Kidney epithelial cell (primary cell): Measurements from ENCODE around the gene ARHGEF10L. TPM values are rescaled to one million over a fixed set of nuclear protein-coding genes. Genes with fewer than 3 reads are reported as not detected.

Experiments used
- DNase-seq: peaks from one replicate; pipeline ENCODE4 v3.0.0-alpha.2; 2010; ENCODE audit warnings: low read depth
- H3K27me3 ChIP-seq: 2 replicates; pipeline ENCODE4 v1.6.0; 2011; ENCODE audit warnings: low read length; ENCODE audit not compliant: control insufficient read depth, insufficient read depth
- H3K36me3 ChIP-seq: 2 replicates; pipeline ENCODE4 v1.5.1; 2011; ENCODE audit warnings: low read length; ENCODE audit not compliant: control insufficient read depth, insufficient read depth
- H3K4me3 ChIP-seq: 2 replicates; pipeline ENCODE4 v1.5.1; 2011; ENCODE audit warnings: low read depth, mild to moderate bottlenecking, control low read depth, low read length
- CTCF ChIP-seq: IDR thresholded peaks from 2 replicates; pipeline ENCODE4 v1.5.1; 2011; ENCODE audit warnings: mild to moderate bottlenecking, moderate library complexity, low read length, control low read depth, inconsistent platforms; ENCODE audit not compliant: insufficient read depth, poor library complexity, severe bottlenecking
- total RNA-seq: library from RNA; depleted of rRNA; stranded (reverse); fragments of >200 nt; gene quantifications from 2 replicates; pipeline ENCODE4 v1.2.3, GENCODE V29; 2015

Gene ARHGEF10L
- total RNA-seq, 1 donor from 2014 or later = 23.5 TPM

GRCh38 chr1:17684810-17685209, 145.3 kb downstream of the ARHGEF10L start:
- Histone ChIP-seq H3K27me3 (no peaks in the 10 kb centered on the region), H3K36me3 (no peaks in the 10 kb centered on the region), H3K4me3 (no peak overlapping the region)
- no peak for DNase-seq
- no peak for TF ChIP-seq CTCF

DNA sequence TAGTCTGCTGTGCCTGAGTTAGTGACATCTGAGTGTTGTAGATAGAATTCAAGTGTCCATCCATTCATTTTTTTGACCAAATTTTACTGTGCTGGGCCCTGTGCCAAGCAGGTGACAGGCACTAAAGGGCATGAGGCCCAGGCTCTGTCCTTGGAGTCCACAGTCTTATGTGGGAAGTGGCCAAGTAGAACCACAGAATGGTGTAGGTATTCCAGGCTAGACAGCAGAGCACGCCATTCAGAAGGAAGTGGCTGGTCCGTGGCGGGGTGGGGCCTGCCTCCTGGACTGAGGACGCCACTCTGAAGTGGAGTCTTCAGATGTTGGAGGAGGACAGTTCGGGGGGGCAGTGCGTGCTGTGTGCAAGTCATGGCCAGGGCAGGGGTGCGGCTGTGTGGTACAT, 146.8 kb downstream of the ARHGEF10L start:
- Histone ChIP-seq H3K4me3 (no peak overlapping the region), H3K27me3 (no peaks in the 10 kb centered on the region), H3K36me3 (no peaks in the 10 kb centered on the region)
- TF ChIP-seq CTCF = no peak
- DNase-seq = no peak

DNA sequence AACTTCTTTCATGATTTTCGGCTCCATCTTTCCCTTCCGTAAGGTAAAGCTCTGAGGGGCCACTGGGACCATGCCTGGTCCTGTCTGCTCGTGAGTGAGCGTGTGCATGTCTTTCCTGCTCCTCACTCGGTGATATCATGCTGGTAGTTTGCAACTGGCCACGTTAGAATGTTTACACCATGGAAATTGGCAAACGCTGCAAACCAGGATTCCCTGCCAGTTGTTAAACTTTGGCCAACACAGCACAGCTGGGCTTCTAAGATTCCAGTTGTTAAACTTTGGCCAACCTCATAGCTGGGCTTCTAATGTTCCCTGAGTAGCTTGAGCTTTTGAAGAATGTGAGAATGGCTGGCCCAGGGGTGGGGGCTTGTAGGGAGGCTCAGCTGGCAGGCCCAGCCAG, 147.6 kb downstream of the ARHGEF10L start:
- TF ChIP-seq CTCF = no peak
- no peaks in the 10 kb centered on the region for H3K27me3 ChIP-seq
- H3K4me3 ChIP-seq = no peak overlapping the region
- no peak for DNase-seq
- no peaks in the 10 kb centered on the region for H3K36me3 ChIP-seq

DNA sequence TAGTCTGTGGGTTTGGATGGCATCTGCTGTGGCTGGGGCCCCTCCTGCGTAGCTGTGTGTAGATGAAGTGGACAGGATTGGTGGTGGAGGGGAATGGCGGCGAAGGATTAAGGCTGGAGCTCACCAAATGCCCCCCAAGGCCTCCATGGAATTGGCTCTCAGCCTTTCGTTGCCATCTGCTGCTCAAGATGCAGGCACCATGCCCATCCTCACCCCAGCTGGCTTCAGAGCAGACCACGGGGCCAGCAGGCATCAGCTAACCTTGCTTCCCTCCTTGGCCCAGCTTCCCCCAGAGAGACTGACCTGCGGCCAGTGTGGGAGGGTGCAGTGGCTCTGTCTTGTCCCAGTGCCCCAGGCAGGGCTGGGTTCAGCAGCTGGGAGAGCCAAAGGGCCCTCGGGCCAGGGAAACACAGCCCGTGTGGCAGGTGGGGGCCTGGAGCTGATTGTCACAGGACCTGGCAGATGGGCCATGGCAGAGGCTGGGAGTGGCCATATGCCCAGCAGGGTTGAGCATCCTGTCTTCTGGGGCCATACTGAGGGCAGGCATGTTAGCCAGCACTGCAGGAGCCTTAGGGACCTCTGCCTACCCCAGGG, 148.8 kb downstream of the ARHGEF10L start:
- no peak overlapping the region for H3K4me3 ChIP-seq
- no peak for DNase-seq
- H3K36me3 ChIP-seq = no peaks in the 10 kb centered on the region
- no peaks in the 10 kb centered on the region for H3K27me3 ChIP-seq
- TF ChIP-seq CTCF = no peak

GRCh38 chr1:17689011-17689410, 149.5 kb downstream of the ARHGEF10L start:
- Histone ChIP-seq H3K4me3 (no peak overlapping the region), H3K27me3 (no peaks in the 10 kb centered on the region), H3K36me3 (no peaks in the 10 kb centered on the region)
- no peak for TF ChIP-seq CTCF
- DNase-seq = no peak
